Measurements from ENCODE around the gene EDC3. TPM values are rescaled to one million over a fixed set of nuclear protein-coding genes. Genes with fewer than 3 reads are reported as not detected.

The EDC3 gene
- total RNA-seq, 1 donor from 2014 or later: 11.0 TPM

GRCh38 chr15:74609938-74610301, 85.9 kb downstream of the EDC3 start:
- DNase-seq (ENCODE audit: low read depth): no peak
- TF ChIP-seq, protein P1, sequence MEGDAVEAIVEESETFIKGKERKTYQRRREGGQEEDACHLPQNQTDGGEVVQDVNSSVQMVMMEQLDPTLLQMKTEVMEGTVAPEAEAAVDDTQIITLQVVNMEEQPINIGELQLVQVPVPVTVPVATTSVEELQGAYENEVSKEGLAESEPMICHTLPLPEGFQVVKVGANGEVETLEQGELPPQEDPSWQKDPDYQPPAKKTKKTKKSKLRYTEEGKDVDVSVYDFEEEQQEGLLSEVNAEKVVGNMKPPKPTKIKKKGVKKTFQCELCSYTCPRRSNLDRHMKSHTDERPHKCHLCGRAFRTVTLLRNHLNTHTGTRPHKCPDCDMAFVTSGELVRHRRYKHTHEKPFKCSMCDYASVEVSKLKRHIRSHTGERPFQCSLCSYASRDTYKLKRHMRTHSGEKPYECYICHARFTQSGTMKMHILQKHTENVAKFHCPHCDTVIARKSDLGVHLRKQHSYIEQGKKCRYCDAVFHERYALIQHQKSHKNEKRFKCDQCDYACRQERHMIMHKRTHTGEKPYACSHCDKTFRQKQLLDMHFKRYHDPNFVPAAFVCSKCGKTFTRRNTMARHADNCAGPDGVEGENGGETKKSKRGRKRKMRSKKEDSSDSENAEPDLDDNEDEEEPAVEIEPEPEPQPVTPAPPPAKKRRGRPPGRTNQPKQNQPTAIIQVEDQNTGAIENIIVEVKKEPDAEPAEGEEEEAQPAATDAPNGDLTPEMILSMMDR (conservative IDR thresholded peaks at IDR 0.05; ENCODE audit: low read depth, low read length): no peak
- no peak overlapping the region for H3K4me3 ChIP-seq (ENCODE audit: low read depth, low read length)

DNA sequence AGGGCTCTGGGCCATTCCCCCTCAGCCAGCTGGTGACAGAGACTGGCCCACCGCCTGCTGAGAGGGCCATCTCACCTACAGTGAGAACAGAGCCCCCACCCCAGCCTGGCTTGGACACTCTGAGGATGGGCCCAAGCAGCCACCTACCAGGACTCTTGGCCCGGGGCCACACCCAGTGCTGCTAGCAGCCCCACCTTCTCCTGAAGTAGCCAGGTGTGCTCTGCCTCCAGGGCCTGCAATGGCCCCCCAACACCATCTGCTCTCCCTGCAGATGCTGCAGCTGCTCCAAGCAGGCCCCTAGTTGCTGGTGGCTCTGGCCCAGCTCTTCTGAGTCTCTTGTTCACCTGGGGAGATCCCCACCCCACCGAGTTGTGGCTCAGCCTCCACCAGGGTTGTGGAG, 87.0 kb downstream of the EDC3 start:
- H3K4me3 ChIP-seq (ENCODE audit: low read depth, low read length): no peak overlapping the region
- TF ChIP-seq, protein P1 (conservative IDR thresholded peaks at IDR 0.05; ENCODE audit: low read depth, low read length): no peak
- DNase-seq (ENCODE audit: low read depth): no peak

DNA sequence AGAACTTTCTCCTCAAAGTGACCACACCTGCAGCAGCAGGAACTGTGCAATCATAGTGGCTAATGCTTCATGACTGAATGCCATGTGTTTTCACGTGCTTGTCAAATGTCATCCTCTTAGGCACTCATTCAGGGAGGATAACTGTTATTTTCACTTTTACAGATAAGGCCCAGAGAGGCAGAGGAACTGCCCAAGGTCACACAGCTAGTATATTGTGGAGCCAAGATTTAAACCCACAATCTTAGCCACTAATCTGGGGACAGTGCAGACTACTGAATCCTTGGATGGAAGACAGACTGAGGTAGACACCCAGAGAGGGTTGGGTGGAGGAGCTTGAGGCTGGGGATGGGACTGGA, 90.1 kb downstream of the EDC3 start:
- TF ChIP-seq, protein P1 (conservative IDR thresholded peaks at IDR 0.05; ENCODE audit: low read depth, low read length): no peak
- no peak for DNase-seq (ENCODE audit: low read depth)
- no peak overlapping the region for H3K4me3 ChIP-seq (ENCODE audit: low read depth, low read length)

DNA sequence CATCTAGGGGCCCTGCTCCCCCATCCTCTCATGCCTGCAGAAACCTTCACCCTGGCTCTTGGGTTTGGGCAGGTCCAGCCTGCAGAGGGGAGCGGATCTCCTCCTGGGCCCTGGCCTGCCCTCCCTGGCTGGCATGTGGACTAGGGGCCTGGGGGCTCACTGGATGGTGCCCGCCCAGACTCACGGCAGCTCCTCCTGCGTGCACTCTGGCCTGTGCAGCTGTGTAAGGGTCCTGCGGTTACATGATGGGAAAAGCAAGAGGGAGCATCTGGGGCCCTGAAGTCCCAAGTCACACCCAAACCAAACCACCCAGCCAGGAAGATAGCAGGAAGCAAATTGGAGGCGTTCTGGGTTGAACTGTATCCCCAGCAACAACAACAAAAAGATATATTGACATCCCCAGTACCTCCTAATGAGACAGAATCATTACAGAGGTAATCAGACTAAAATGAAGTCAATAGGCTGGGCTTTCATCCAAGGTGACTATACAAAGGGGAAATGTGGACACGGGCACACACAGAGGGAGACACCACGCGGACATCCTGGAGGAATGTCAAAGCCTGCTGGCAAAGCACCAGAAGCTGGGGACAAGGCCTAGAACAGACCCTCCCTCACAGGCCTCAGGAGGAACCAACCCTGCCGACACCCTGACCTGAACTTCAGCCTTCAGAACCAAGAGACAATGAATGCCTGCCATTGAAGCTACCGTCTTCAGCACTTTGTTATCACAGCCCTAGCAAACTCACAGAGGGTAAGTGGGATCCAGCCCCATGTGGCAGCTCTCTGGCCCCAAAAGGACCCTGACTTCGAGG, 90.6 kb downstream of the EDC3 start:
- TF ChIP-seq, protein P1 (conservative IDR thresholded peaks at IDR 0.05; ENCODE audit: low read depth, low read length): no peak
- H3K4me3 ChIP-seq (ENCODE audit: low read depth, low read length): no peak overlapping the region
- no peak for DNase-seq (ENCODE audit: low read depth)

DNA sequence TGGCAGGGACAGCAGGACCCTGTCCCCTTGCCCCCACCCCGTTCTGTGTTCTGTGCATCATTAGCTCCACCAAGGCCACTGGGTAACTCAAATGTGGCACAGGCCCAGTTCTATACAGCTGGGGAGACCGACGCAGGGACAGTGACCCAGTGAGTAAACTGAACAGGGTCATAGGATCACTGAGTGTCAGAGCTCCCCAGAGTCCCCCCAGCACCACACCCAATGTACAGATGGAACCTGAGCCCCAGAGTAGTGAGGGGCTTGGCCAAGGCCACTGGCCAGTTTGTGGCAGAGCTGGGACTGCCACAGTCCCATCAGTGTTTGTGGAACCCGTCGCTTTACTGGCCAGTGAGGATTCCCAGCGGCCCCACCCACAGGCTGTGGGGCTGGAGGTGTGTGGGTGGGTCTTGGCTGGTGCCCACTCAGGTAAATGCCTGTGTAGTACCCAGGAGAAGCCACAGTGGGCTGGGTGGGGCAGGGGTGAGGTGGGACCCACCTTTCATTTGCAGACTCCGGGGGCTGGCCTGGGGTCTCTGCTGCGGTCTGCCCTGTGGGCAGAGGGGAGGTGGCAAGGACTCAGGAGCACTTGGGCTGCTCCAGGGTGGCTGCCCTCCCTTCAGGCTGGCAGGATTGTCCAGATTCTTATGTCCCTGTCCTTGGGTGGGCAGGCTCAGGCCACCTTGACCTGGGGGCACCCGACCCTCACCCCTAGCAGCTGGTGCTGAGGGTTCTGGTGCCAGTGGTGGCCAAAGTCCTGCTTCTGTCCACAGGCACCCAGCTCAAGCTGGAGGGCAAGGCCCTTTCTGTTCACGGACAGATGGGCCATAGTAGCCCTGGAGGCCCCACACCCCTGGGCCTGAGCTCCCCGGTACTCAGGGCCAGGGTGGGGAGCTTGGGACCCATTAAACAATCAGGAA, 91.8 kb downstream of the EDC3 start:
- TF ChIP-seq, protein P1 (conservative IDR thresholded peaks at IDR 0.05; ENCODE audit: low read depth, low read length): no peak
- H3K4me3 ChIP-seq (ENCODE audit: low read depth, low read length): no peak overlapping the region
- no peak for DNase-seq (ENCODE audit: low read depth)

DNA sequence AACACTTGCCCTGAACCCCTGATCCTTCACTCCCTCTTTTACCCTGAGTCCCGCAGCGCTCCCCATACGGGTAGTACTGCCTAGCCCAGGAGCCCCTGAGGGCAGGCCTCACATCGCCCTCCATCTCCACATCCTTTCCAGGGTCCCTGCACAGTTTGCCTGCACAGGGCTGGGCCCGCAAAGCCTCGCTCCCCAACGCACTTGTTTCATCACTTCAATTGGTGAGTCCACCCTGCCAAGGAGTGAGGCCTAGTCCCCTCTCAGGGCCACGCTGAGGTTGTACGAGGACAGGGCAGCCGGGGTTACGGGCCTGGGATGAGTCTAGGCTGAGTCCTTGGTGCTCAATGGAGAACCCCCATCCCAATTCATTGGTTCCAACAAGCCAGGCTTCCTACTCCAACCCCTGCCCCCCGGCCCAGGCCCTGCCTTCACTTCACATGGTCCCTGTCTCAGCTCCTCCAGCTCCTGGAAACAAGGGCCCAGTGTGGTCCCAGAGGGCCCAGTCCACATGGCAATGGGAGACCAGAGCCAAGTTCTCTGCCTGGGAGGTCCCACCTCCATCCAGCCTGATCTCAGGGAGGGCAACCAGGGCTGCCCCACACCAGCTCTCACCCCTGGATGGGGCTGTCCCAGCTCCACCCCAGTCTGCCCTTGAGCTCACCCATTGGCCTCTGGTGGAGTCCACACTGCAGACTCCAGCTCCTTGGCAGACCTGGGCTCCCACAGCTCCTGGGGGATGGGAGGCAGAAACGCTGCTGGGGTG, 92.6 kb downstream of the EDC3 start:
- TF ChIP-seq, protein P1 (conservative IDR thresholded peaks at IDR 0.05; ENCODE audit: low read depth, low read length): no peak
- H3K4me3 ChIP-seq (ENCODE audit: low read depth, low read length): no peak overlapping the region
- no peak for DNase-seq (ENCODE audit: low read depth)
